Epithelial cell of proximal tubule (primary cell): Measurements from ENCODE around the gene USP27X. TPM values are rescaled to one million over a fixed set of nuclear protein-coding genes. Genes with fewer than 3 reads are reported as not detected.

ENCODE experiments used
- DNase-seq: peaks from one replicate; pipeline ENCODE4 v3.0.0-alpha.2; 2011; ENCODE audit warnings: low read depth
- H3K4me3 ChIP-seq: 2 replicates; pipeline ENCODE4 v1.5.1; 2011; ENCODE audit warnings: low read depth, mild to moderate bottlenecking, low read length
- CTCF ChIP-seq: conservative IDR thresholded peaks from 2 replicates; pipeline ENCODE4 v1.5.1; 2012; ENCODE audit warnings: low read depth, mild to moderate bottlenecking, low read length
- total RNA-seq: library from RNA; depleted of rRNA; stranded (reverse); fragments of >200 nt; gene quantifications from 2 replicates; pipeline ENCODE4 v1.2.3, GENCODE V29; 2015

USP27X gene
- total RNA-seq, result 1.8 and 2.7 TPM in 2 replicates

DNA sequence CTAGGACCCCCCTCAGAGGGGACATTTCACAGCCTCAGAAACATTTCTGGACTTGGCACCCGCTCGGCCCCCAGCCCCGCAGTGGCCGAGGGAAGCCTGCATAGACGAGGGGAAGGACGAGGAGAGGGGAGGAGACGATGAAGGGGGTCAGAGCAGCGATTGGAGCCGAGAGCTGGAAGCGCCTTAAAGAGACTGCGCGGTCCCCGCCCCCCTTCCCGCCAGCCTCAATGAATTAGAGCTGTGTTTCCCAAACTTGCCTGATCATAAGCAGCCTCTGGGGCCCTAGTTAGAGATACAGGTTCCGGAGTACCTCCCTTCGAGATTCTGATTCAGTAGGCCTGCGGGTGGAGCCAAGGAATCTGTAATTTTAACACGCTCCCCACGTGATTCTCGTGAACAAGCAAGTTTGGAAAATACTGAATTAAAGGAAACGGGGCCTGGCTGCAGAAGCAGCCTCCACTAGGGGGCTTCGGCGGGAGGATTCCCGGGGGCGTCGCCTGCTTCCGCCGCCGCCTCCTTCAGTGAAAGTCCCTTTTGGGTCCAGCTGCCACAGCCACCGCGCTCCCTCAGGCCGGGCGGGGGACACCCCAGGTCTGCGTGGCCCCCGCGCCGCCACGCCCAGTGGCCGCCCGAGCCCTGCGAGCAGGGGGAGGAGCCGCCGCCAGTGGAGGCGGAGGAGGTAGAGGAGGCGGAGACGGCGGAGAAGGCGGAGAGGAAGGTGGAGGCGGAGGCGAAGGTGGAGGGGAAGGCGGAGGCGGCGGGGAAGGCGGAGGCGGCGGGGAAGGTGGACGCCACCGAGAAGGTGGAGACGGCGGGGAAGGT, at the start of gene USP27X:
USP27X (plus strand) TSS at position 651 of the 822 bp plus-strand sequence. CDS start 824 bp downstream, outside the sequence.
- DNase-seq, result peak; percentile 44
- peak within 1 kb of the TSS; percentile 58 for H3K4me3 ChIP-seq
- peak; percentile 53 for TF ChIP-seq CTCF

- no peak for DNase-seq
- no peak overlapping the region for H3K4me3 ChIP-seq
- peak; percentile 63 for TF ChIP-seq CTCF
Observed at GRCh38 chrX:49838374-49838773, 40.9 kb upstream of the USP27X start.

DNA sequence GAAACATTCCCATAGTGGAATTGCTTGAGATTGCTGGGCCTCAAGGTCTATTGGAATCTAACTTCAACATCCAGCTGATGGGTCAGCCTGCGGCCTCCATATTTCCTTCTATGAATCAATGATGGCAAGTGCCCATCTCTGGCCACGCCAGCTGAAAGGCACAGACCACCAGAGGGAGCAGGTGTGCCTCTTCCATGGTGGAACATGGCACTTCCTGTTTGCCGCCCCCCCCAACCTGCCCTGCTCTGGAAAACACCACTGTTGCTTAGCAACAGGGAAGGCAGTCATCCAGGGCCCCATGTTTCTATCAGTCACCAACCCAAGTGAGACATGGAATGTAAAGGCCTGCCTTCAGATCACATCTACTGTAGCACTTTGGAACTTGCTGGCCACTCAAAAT, 38.6 kb upstream of the USP27X start:
- TF ChIP-seq CTCF, result peak; percentile 70
- DNase-seq, result peak; percentile 25
- H3K4me3 ChIP-seq, result no peak overlapping the region

GRCh38 chrX:49842621-49843020, 36.7 kb upstream of the USP27X start:
- DNase-seq, result no peak
- H3K4me3 ChIP-seq, result no peak overlapping the region
- peak; percentile 19 for TF ChIP-seq CTCF

DNA sequence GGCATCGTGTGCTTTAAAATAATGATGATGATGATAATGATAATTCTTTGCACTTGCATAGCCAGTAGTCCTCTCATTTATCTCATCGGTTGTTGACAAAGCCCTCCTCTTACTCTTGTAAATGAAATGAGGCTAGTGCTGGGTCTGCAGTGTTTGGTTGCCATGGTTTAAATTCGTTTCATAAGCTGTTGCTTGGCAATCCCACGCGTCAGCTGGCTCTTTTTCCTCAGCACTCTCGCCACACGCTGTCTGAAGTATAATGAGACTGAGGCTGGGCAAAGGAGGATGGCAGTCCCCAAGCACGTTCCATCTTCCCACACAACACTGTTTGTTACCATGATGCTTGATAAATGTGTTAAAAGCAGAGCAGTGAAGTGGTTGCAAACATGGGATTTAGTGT, 34.7 kb upstream of the USP27X start:
- no peak overlapping the region for H3K4me3 ChIP-seq
- no peak for TF ChIP-seq CTCF
- no peak for DNase-seq

GRCh38 chrX:49845701-49846403, 33.4 kb upstream of the USP27X start:
- no peak overlapping the region for H3K4me3 ChIP-seq
- TF ChIP-seq CTCF, result no peak
- no peak for DNase-seq

- no peak for TF ChIP-seq CTCF
- H3K4me3 ChIP-seq, result no peak overlapping the region
- DNase-seq, result no peak
Observed at GRCh38 chrX:49846522-49846921, 32.8 kb upstream of the USP27X start.
